ENCODE data around the gene PCED1B. TPM values are rescaled to one million over a fixed set of nuclear protein-coding genes. Genes with fewer than 3 reads are reported as not detected.

Gene PCED1B
- total RNA-seq, 1 donor from 2014 or later: 6.9 TPM

- H3K27me3 ChIP-seq: no peaks in the 10 kb centered on the region
- no peak for DNase-seq (ENCODE audit: extremely low spot score in 2 of 2)
- no peak overlapping the region for H3K4me3 ChIP-seq
- intact Hi-C loops (cut with DNase I): loop anchor here (5.0 kb wide), 1 partner anchor 302 kb away; no protein-coding TSS in a partner anchor
- H3K9me3 ChIP-seq: no peaks in the 10 kb centered on the region
- TF ChIP-seq POLR2A (IDR thresholded peaks at IDR 0.05): no peak
- no peak for TF ChIP-seq CTCF (IDR thresholded peaks at IDR 0.05)
- TF ChIP-seq POLR2AphosphoS5 (IDR thresholded peaks at IDR 0.05; ENCODE audit: insufficient read depth in 1 of 2, low read depth in 1 of 2): no peak
- peaks cover 27% of the 10 kb centered on the region for H3K4me1 ChIP-seq
- no peaks in the 10 kb centered on the region for H3K36me3 ChIP-seq
- H3K27ac ChIP-seq: no peak overlapping the region
These were observed 4.0 kb upstream of the PCED1B start for GRCh38 chr12:47075192-47076084.

- intact Hi-C loops (cut with DNase I): loop anchor here (5.0 kb wide), 1 partner anchor 300 kb away; no protein-coding TSS in a partner anchor
These were observed 2.0 kb upstream of the PCED1B start for GRCh38 chr12:47077206-47078085.

GRCh38 chr12:47078086-47078395 is 1.4 kb upstream of the PCED1B start:
- H3K27me3 ChIP-seq: no peaks in the 10 kb centered on the region
- no peak for DNase-seq (ENCODE audit: extremely low spot score in 2 of 2)
- intact Hi-C loops (cut with DNase I): loop anchor here (5.0 kb wide), 1 partner anchor 299 kb away; no protein-coding TSS in a partner anchor
- no peak overlapping the region for H3K27ac ChIP-seq
- no peaks in the 10 kb centered on the region for H3K36me3 ChIP-seq
- peak overlapping the region; percentile 67 to 77 for H3K4me3 ChIP-seq
- peaks cover 47% of the 10 kb centered on the region for H3K4me1 ChIP-seq
- H3K9me3 ChIP-seq: no peaks in the 10 kb centered on the region
- TF ChIP-seq POLR2A (IDR thresholded peaks at IDR 0.05): no peak
- no peak for TF ChIP-seq CTCF (IDR thresholded peaks at IDR 0.05)
- no peak for TF ChIP-seq POLR2AphosphoS5 (IDR thresholded peaks at IDR 0.05; ENCODE audit: insufficient read depth in 1 of 2, low read depth in 1 of 2)

More at GRCh38 chr12:47077206-47078085, 2.0 kb upstream of the PCED1B start:
- no peaks in the 10 kb centered on the region for H3K27me3 ChIP-seq
- no peaks in the 10 kb centered on the region for H3K9me3 ChIP-seq
- peak overlapping the region; percentile 67 to 77 for H3K4me3 ChIP-seq
- H3K36me3 ChIP-seq: no peaks in the 10 kb centered on the region
- no peak overlapping the region for H3K27ac ChIP-seq
- no peak for TF ChIP-seq POLR2A (IDR thresholded peaks at IDR 0.05)
- no peak for TF ChIP-seq POLR2AphosphoS5 (IDR thresholded peaks at IDR 0.05; ENCODE audit: insufficient read depth in 1 of 2, low read depth in 1 of 2)
- DNase-seq (ENCODE audit: extremely low spot score in 2 of 2): no peak
- H3K4me1 ChIP-seq: peaks cover 41% of the 10 kb centered on the region

GRCh38 chr12:47078733-47079467 is 521 bp upstream of the PCED1B start:
- Histone ChIP-seq H3K4me1 (peaks cover 50% of the 10 kb centered on the region), H3K27me3 (no peaks in the 10 kb centered on the region), H3K9me3 (no peaks in the 10 kb centered on the region), H3K36me3 (no peaks in the 10 kb centered on the region), H3K4me3 (peak overlapping the region; percentile 67 to 77), H3K27ac (peak overlapping the region; percentile 96)
- DNase-seq (ENCODE audit: extremely low spot score in 2 of 2): no peak
- TF ChIP-seq POLR2A (IDR thresholded peaks at IDR 0.05) (no peak), CTCF (IDR thresholded peaks at IDR 0.05) (no peak), POLR2AphosphoS5 (IDR thresholded peaks at IDR 0.05; ENCODE audit: insufficient read depth in 1 of 2, low read depth in 1 of 2) (peak in 1 of 2 donors; percentile 5)
- intact Hi-C loops (cut with DNase I): loop anchor here (5.0 kb wide), 1 partner anchor 298 kb away; no protein-coding TSS in a partner anchor
